Measurements from ENCODE around the gene KCND2.

GRCh38 chr7:120700796-120701195 is 427.8 kb downstream of the KCND2 start:
- TF ChIP-seq SIN3A (IDR thresholded peaks at IDR 0.05; ENCODE audit: borderline replicate concordance, insufficient read depth, low read length) (no peak), TAF1 (IDR thresholded peaks at IDR 0.05; ENCODE audit: borderline replicate concordance, insufficient read depth, low read length) (no peak), POLR2AphosphoS5 (IDR thresholded peaks at IDR 0.05; ENCODE audit: low read depth, low read length) (no peak)

All from PFSK-1 (cell line).